GM18861 (cell line): ENCODE measurements around the gene LMAN2.
"Not testable (repeated sequence)": the region's sequence is repeated elsewhere in the genome, so short reads cannot be mapped to it uniquely, and the experiment has no call there.

Experiments
- ATAC-seq: cut with Tn5 transposase; IDR thresholded peaks from one replicate; pipeline ENCODE4 v1.9.1; 2021; ENCODE audit not compliant: unreplicated experiment

LMAN2 gene

GRCh38 chr5:177380805-177381126 is 29.3 kb upstream of the LMAN2 start:
- no peak for ATAC-seq

- ATAC-seq = peak; percentile 65
Observed at GRCh38 chr5:177378884-177379883, 27.7 kb upstream of the LMAN2 start.

GRCh38 chr5:177377851-177378776 is 26.6 kb upstream of the LMAN2 start:
- ATAC-seq = no peak

- ATAC-seq = no peak
Observed at GRCh38 chr5:177376107-177376506, 24.6 kb upstream of the LMAN2 start.

- ATAC-seq = not testable (repeated sequence)
Observed at GRCh38 chr5:177375516-177375915, 24.0 kb upstream of the LMAN2 start.

GRCh38 chr5:177374211-177374610 is 22.7 kb upstream of the LMAN2 start:
- ATAC-seq = no peak

GRCh38 chr5:177373806-177374205 is 22.3 kb upstream of the LMAN2 start:
- ATAC-seq = no peak

GRCh38 chr5:177372910-177373309 is 21.4 kb upstream of the LMAN2 start:
- no peak for ATAC-seq

GRCh38 chr5:177372034-177372896 is 20.8 kb upstream of the LMAN2 start:
- no peak for ATAC-seq

- ATAC-seq = no peak
Observed at GRCh38 chr5:177371120-177372033, 19.9 kb upstream of the LMAN2 start.

- no peak for ATAC-seq
Observed at GRCh38 chr5:177370488-177371119, 19.1 kb upstream of the LMAN2 start.

GRCh38 chr5:177369645-177370440 is 18.4 kb upstream of the LMAN2 start:
- ATAC-seq = no peak

GRCh38 chr5:177368869-177369644 is 17.6 kb upstream of the LMAN2 start:
- no peak for ATAC-seq

- no peak for ATAC-seq
Observed at GRCh38 chr5:177367981-177368868, 16.8 kb upstream of the LMAN2 start.

GRCh38 chr5:177367323-177367848 is 15.9 kb upstream of the LMAN2 start:
- ATAC-seq = no peak

GRCh38 chr5:177366528-177367322 is 15.3 kb upstream of the LMAN2 start:
- ATAC-seq = no peak
